Measurements from ENCODE around the gene SLC13A2. TPM values are rescaled to one million over a fixed set of nuclear protein-coding genes. Genes with fewer than 3 reads are reported as not detected.

The SLC13A2 gene
- total and polyA plus RNA-seq, 2 experiments from 2014 or later: not detected

- TF ChIP-seq CTCF (IDR thresholded peaks at IDR 0.05; ENCODE audit: low read depth, low read length): no peak
- H3K27ac ChIP-seq: no peak overlapping the region
- H3K36me3 ChIP-seq: no peaks in the 10 kb centered on the region
- H3K9me3 ChIP-seq (ENCODE audit: low read depth): no peaks in the 10 kb centered on the region
- H3K27me3 ChIP-seq: no peaks in the 10 kb centered on the region
- H3K4me3 ChIP-seq: no peak overlapping the region
- no peak for DNase-seq (ENCODE audit: low read depth in 1 of 2, low spot score in 1 of 2)
- no peaks in the 10 kb centered on the region for H3K4me1 ChIP-seq (ENCODE audit: low read depth)
Measured at GRCh38 chr17:28499364-28499664, 25.9 kb downstream of the SLC13A2 start.

GRCh38 chr17:28499684-28500357 is 26.4 kb downstream of the SLC13A2 start:
- no peak overlapping the region for H3K4me3 ChIP-seq
- H3K9me3 ChIP-seq (ENCODE audit: low read depth): no peaks in the 10 kb centered on the region
- H3K4me1 ChIP-seq (ENCODE audit: low read depth): no peaks in the 10 kb centered on the region
- TF ChIP-seq CTCF (IDR thresholded peaks at IDR 0.05; ENCODE audit: low read depth, low read length): no peak
- DNase-seq (ENCODE audit: low read depth in 1 of 2, low spot score in 1 of 2): no peak
- no peaks in the 10 kb centered on the region for H3K27me3 ChIP-seq
- H3K27ac ChIP-seq: no peak overlapping the region
- no peaks in the 10 kb centered on the region for H3K36me3 ChIP-seq

- Histone ChIP-seq H3K27ac (no peak overlapping the region), H3K4me3 (no peak overlapping the region), H3K9me3 (ENCODE audit: low read depth) (no peaks in the 10 kb centered on the region), H3K27me3 (no peaks in the 10 kb centered on the region), H3K36me3 (no peaks in the 10 kb centered on the region), H3K4me1 (ENCODE audit: low read depth) (no peaks in the 10 kb centered on the region)
- DNase-seq (ENCODE audit: low read depth in 1 of 2, low spot score in 1 of 2): no peak
- no peak for TF ChIP-seq CTCF (IDR thresholded peaks at IDR 0.05; ENCODE audit: low read depth, low read length)
Measured at GRCh38 chr17:28500712-28501379, 27.4 kb downstream of the SLC13A2 start.

- H3K4me1 ChIP-seq (ENCODE audit: low read depth): no peaks in the 10 kb centered on the region
Measured at GRCh38 chr17:28501421-28502284, 28.2 kb downstream of the SLC13A2 start.

GRCh38 chr17:28503420-28503819 is 30.0 kb downstream of the SLC13A2 start:
- H3K4me3 ChIP-seq: no peak overlapping the region
- no peak for TF ChIP-seq CTCF (IDR thresholded peaks at IDR 0.05; ENCODE audit: low read depth, low read length)
- no peaks in the 10 kb centered on the region for H3K4me1 ChIP-seq (ENCODE audit: low read depth)
- H3K36me3 ChIP-seq: no peaks in the 10 kb centered on the region
- H3K27me3 ChIP-seq: no peaks in the 10 kb centered on the region
- H3K9me3 ChIP-seq (ENCODE audit: low read depth): no peaks in the 10 kb centered on the region
- no peak overlapping the region for H3K27ac ChIP-seq
- no peak for DNase-seq (ENCODE audit: low read depth in 1 of 2, low spot score in 1 of 2)

More at GRCh38 chr17:28501421-28502284, 28.2 kb downstream of the SLC13A2 start:
- Histone ChIP-seq H3K9me3 (ENCODE audit: low read depth) (no peaks in the 10 kb centered on the region), H3K27me3 (no peaks in the 10 kb centered on the region), H3K36me3 (no peaks in the 10 kb centered on the region), H3K27ac (no peak overlapping the region), H3K4me3 (no peak overlapping the region)
- TF ChIP-seq CTCF (IDR thresholded peaks at IDR 0.05; ENCODE audit: low read depth, low read length): no peak
- DNase-seq (ENCODE audit: low read depth in 1 of 2, low spot score in 1 of 2): no peak
